Panc1 (cell line): ENCODE measurements around the gene CFAP97D2. TPM values are rescaled to one million over a fixed set of nuclear protein-coding genes. Genes with fewer than 3 reads are reported as not detected.
A peak's percentile ranks its signal among the peaks of the same experiment; 100 is the strongest.

Experiments
- ATAC-seq: fragments of 200-7000 bp; cut with Tn5 transposase; 2 replicates; pipeline ENCODE4 v1.9.1; 2020; ENCODE audit warnings: mild to moderate bottlenecking, moderate library complexity
- BruUV-seq: library from RNA; stranded (reverse); fragments of 400-500 nt; replicated peaks from 2 replicates; lab custom pipeline; 2021; lab: Mats Ljungman, UMichigan
- CTCF ChIA-PET: fragments of 300-600 bp; sonication (Branson Sonifier 250); formaldehyde crosslinking; loops from one replicate; lab custom pipeline; 2022; ENCODE audit warnings: antibody characterized with exemption; lab: Charles Lee
- POLR2A ChIA-PET: fragments of 300-600 bp; sonication (Branson Sonifier 250); formaldehyde crosslinking; loops from one replicate; lab custom pipeline; 2022; ENCODE audit warnings: antibody characterized with exemption; lab: Charles Lee
- DNase-seq: peaks from one replicate; pipeline ENCODE4 v3.0.0-alpha.2; 2010; ENCODE audit warnings: low read depth, low spot score
- H3K27ac ChIP-seq: 2 replicates; pipeline ENCODE4 v1.5.1; 2011; ENCODE audit warnings: mild to moderate bottlenecking, low read length, inconsistent platforms
- H3K27me3 ChIP-seq: fragments of 200-500 bp; sonication (Bioruptor generic); 2 replicates; pipeline ENCODE4 v1.6.0; 2014; ENCODE audit warnings: low read length, inconsistent platforms; ENCODE audit not compliant: control insufficient read depth, insufficient read depth
- H3K36me3 ChIP-seq: fragments of 200-500 bp; sonication (Bioruptor generic); 2 replicates; pipeline ENCODE4 v1.5.1; 2014; ENCODE audit warnings: inconsistent platforms, mild to moderate bottlenecking, low read length, moderate library complexity; ENCODE audit not compliant: control insufficient read depth, insufficient read depth
- H3K4me1 ChIP-seq: 2 replicates; pipeline ENCODE4 v1.5.1; 2011; ENCODE audit warnings: inconsistent platforms, mild to moderate bottlenecking, low read length, moderate library complexity; ENCODE audit not compliant: control insufficient read depth, insufficient read depth
- H3K4me3 ChIP-seq, 2 experiments: 2 replicates each; pipeline ENCODE4 v1.5.1; 2011 to 2012; ENCODE audit warnings: low read depth in 2 of 2, low read length in 2 of 2, mild to moderate bottlenecking in 2 of 2, inconsistent platforms in 1 of 2, moderate library complexity in 1 of 2
- H3K9me3 ChIP-seq: fragments of 200-500 bp; sonication (Bioruptor generic); 2 replicates; pipeline ENCODE4 v1.5.1; 2014; ENCODE audit warnings: low read depth, mild to moderate bottlenecking, inconsistent platforms, low read length, moderate library complexity; ENCODE audit not compliant: control insufficient read depth, insufficient read depth
- POLR2AphosphoS5 ChIP-seq: IDR thresholded peaks from 2 replicates; pipeline ENCODE4 v1.6.1; 2012; ENCODE audit warnings: mild to moderate bottlenecking, low read depth, low read length, moderate library complexity
- SIN3A ChIP-seq: IDR thresholded peaks from 2 replicates; pipeline ENCODE4 v1.6.1; 2012; ENCODE audit warnings: low read depth, mild to moderate bottlenecking, low read length, moderate library complexity, borderline replicate concordance; ENCODE audit not compliant: insufficient read depth
- TCF7L2 ChIP-seq: IDR thresholded peaks from 2 replicates; pipeline ENCODE4 v1.6.1; 2011; ENCODE audit warnings: mild to moderate bottlenecking, low read depth, low read length, inconsistent platforms
- in situ Hi-C: cut with HindIII; loops from 2 replicates; pipeline ENCODE4 v1.10.0; 2016; ENCODE audit warnings: low sequenced_read_pairs, low pct_unique_long_range_greater_than_20kb
- intact Hi-C: fragments of 100-400 bp; cut with micrococcal nuclease; formaldehyde crosslinking; loops from one replicate; pipeline ENCODE4 v1.10.0; 2022; ENCODE audit not compliant: unreplicated experiment
- total RNA-seq: library from RNA; stranded (reverse); gene quantifications from one replicate; pipeline ENCODE4 v1.2.1, GENCODE V29; 2021; ENCODE audit not compliant: unreplicated experiment
- TF ChIP-seq, protein P1 (sequence below): fragments of 450-650 bp; IDR thresholded peaks from 2 replicates; pipeline ENCODE4 v1.5.1; 2017; ENCODE audit warnings: mild to moderate bottlenecking
- TF ChIP-seq, protein P2 (sequence below), 2 experiments: IDR thresholded peaks; 2 replicates each; pipeline ENCODE4 v1.6.1; 2011 to 2012; ENCODE audit warnings: low read depth in 2 of 2, control low read depth in 1 of 2, low read length in 1 of 2, mild to moderate bottlenecking in 1 of 2, moderate library complexity in 1 of 2; ENCODE audit not compliant: insufficient read depth in 1 of 2

CFAP97D2 gene
- total RNA-seq, 1 experiment from 2014 or later: not detected

DNA sequence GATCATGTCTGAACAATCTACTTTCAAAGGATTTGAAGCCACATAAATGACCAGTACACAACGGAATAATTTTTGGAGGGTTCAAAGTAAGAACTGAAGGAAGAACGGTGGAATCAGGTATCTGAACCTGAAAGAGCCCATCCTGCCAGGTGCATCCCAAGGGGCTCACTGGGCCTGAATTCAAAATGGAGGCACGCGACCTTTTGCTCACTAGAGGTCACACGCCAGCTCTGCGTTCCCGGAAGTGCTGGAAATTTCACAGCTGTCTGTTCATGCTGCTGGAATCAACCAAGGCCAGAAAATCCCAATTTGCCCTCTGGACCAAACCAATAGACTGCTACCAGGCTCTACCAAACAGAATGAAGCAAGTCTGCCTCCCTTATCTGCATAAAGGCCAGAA lies 42.5 kb upstream of the CFAP97D2 start:
- Histone ChIP-seq H3K27ac (no peak overlapping the region), H3K27me3 (no peaks in the 10 kb centered on the region), H3K9me3 (no peaks in the 10 kb centered on the region), H3K4me1 (peaks cover 15% of the 10 kb centered on the region), H3K36me3 (no peaks in the 10 kb centered on the region), H3K4me3 (no peak overlapping the region)
- TF ChIP-seq SIN3A: no peak
- TF ChIP-seq TCF7L2: no peak
- TF ChIP-seq POLR2AphosphoS5: no peak
- TF ChIP-seq, protein P1, sequence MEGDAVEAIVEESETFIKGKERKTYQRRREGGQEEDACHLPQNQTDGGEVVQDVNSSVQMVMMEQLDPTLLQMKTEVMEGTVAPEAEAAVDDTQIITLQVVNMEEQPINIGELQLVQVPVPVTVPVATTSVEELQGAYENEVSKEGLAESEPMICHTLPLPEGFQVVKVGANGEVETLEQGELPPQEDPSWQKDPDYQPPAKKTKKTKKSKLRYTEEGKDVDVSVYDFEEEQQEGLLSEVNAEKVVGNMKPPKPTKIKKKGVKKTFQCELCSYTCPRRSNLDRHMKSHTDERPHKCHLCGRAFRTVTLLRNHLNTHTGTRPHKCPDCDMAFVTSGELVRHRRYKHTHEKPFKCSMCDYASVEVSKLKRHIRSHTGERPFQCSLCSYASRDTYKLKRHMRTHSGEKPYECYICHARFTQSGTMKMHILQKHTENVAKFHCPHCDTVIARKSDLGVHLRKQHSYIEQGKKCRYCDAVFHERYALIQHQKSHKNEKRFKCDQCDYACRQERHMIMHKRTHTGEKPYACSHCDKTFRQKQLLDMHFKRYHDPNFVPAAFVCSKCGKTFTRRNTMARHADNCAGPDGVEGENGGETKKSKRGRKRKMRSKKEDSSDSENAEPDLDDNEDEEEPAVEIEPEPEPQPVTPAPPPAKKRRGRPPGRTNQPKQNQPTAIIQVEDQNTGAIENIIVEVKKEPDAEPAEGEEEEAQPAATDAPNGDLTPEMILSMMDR: no peak
- TF ChIP-seq, protein P2, sequence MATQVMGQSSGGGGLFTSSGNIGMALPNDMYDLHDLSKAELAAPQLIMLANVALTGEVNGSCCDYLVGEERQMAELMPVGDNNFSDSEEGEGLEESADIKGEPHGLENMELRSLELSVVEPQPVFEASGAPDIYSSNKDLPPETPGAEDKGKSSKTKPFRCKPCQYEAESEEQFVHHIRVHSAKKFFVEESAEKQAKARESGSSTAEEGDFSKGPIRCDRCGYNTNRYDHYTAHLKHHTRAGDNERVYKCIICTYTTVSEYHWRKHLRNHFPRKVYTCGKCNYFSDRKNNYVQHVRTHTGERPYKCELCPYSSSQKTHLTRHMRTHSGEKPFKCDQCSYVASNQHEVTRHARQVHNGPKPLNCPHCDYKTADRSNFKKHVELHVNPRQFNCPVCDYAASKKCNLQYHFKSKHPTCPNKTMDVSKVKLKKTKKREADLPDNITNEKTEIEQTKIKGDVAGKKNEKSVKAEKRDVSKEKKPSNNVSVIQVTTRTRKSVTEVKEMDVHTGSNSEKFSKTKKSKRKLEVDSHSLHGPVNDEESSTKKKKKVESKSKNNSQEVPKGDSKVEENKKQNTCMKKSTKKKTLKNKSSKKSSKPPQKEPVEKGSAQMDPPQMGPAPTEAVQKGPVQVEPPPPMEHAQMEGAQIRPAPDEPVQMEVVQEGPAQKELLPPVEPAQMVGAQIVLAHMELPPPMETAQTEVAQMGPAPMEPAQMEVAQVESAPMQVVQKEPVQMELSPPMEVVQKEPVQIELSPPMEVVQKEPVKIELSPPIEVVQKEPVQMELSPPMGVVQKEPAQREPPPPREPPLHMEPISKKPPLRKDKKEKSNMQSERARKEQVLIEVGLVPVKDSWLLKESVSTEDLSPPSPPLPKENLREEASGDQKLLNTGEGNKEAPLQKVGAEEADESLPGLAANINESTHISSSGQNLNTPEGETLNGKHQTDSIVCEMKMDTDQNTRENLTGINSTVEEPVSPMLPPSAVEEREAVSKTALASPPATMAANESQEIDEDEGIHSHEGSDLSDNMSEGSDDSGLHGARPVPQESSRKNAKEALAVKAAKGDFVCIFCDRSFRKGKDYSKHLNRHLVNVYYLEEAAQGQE (IDR thresholded peaks at IDR 0.05; ENCODE audit: insufficient read depth in 1 of 2, low read depth in 2 of 2, low read length in 1 of 2): no peak
- no peak for DNase-seq
- ATAC-seq: no peak
- ChIA-PET CTCF (no interaction called here), POLR2A (no interaction called here)
- in situ Hi-C loops: no loop called here
- intact Hi-C loops: no loop called here
- BruUV-seq: no TSS peak

GRCh38 chr13:114140131-114140905 lies 38.7 kb upstream of the CFAP97D2 start:
- in situ Hi-C loops: no loop called here
- CTCF ChIA-PET: interaction anchor here (0.6 kb wide), 1 partner anchor 84 kb away, joined by 16 read pairs; no protein-coding TSS in a partner anchor

More at GRCh38 chr13:114140131-114140905, 38.7 kb upstream of the CFAP97D2 start:
- no peaks in the 10 kb centered on the region for H3K9me3 ChIP-seq
- intact Hi-C loops: no loop called here
- TF ChIP-seq SIN3A: no peak
- TF ChIP-seq, protein P1: no peak
- TF ChIP-seq, protein P2 (IDR thresholded peaks at IDR 0.05; ENCODE audit: insufficient read depth in 1 of 2, low read depth in 2 of 2, low read length in 1 of 2): no peak
- H3K4me3 ChIP-seq: peak overlapping the region; percentile 17 to 41; a peak in 3 of 4 replicates
- peaks cover 4% of the 10 kb centered on the region for H3K4me1 ChIP-seq
- H3K27ac ChIP-seq: peak overlapping the region; percentile 58
- ATAC-seq (peak; percentile 46), DNase-seq (no peak)
- H3K27me3 ChIP-seq: no peaks in the 10 kb centered on the region
- POLR2A ChIA-PET: no interaction called here
- no peaks in the 10 kb centered on the region for H3K36me3 ChIP-seq
- no TSS peak for BruUV-seq
